Endothelial cell of umbilical vein (primary cell): ENCODE data around the gene PCBP4.

Source experiments
- EZH2 ChIP-seq: IDR thresholded peaks from 2 replicates; pipeline ENCODE4 v1.6.1; 2012; ENCODE audit warnings: borderline replicate concordance, low read depth, mild to moderate bottlenecking, moderate library complexity, low read length, inconsistent platforms; ENCODE audit not compliant: severe bottlenecking
- FOS ChIP-seq: IDR thresholded peaks from 2 replicates; pipeline ENCODE4 v1.6.1; 2011; ENCODE audit warnings: mild to moderate bottlenecking, low read length, moderate library complexity, borderline replicate concordance; ENCODE audit not compliant: insufficient read depth
- JUN ChIP-seq: IDR thresholded peaks from 2 replicates; pipeline ENCODE4 v1.6.1; 2011; ENCODE audit warnings: borderline replicate concordance, low read depth; ENCODE audit not compliant: insufficient read length, insufficient read depth
- POLR2A ChIP-seq: IDR thresholded peaks from 2 replicates; pipeline ENCODE4 v1.6.1; 2012; ENCODE audit warnings: low read depth, mild to moderate bottlenecking, control low read depth, low read length
- POLR2AphosphoS5 ChIP-seq: IDR thresholded peaks from 2 replicates; pipeline ENCODE4 v1.6.1; 2012; ENCODE audit warnings: low read depth, mild to moderate bottlenecking, control low read depth, low read length, moderate library complexity; ENCODE audit not compliant: insufficient read depth
- TF ChIP-seq, protein P1 (sequence below), 2 donors: IDR thresholded peaks; 1 replicate in 1 of 2; 2 replicates in 1 of 2; pipeline ENCODE4 v1.5.1; 2011; ENCODE audit warnings: low read length in 2 of 2, mild to moderate bottlenecking in 2 of 2, moderate library complexity in 2 of 2, control low read depth in 1 of 2, inconsistent platforms in 1 of 2, low read depth in 1 of 2; ENCODE audit not compliant: insufficient read depth in 1 of 2; ENCODE audit errors: extremely low read depth in 1 of 2
- TF ChIP-seq, protein P2 (sequence below): IDR thresholded peaks from 2 replicates; pipeline ENCODE4 v1.6.1; 2011; ENCODE audit not compliant: insufficient read depth, insufficient read length

DNA sequence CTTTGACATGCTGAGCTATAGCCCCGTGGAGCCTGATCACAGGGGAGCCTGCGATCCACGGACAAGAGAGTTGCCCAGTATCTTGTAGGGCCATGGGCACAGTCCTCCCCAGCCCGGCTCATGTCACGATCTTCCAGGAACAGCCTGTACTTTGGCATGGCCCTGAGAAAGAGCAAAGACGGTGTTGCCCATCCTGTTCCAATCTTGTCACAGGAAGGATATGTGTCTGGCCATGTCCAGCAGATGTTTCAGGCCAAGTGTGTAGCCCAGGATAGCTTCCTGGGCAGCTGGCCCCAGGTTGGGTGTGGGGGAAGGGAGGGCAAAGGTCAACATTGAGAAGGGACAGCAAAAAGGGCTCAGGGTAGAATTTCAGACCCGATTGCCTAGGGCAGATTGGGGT is 45.4 kb upstream of the PCBP4 start:
- TF ChIP-seq, protein P1, sequence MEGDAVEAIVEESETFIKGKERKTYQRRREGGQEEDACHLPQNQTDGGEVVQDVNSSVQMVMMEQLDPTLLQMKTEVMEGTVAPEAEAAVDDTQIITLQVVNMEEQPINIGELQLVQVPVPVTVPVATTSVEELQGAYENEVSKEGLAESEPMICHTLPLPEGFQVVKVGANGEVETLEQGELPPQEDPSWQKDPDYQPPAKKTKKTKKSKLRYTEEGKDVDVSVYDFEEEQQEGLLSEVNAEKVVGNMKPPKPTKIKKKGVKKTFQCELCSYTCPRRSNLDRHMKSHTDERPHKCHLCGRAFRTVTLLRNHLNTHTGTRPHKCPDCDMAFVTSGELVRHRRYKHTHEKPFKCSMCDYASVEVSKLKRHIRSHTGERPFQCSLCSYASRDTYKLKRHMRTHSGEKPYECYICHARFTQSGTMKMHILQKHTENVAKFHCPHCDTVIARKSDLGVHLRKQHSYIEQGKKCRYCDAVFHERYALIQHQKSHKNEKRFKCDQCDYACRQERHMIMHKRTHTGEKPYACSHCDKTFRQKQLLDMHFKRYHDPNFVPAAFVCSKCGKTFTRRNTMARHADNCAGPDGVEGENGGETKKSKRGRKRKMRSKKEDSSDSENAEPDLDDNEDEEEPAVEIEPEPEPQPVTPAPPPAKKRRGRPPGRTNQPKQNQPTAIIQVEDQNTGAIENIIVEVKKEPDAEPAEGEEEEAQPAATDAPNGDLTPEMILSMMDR (IDR thresholded peaks at IDR 0.05; ENCODE audit: extremely low read depth in 1 of 2, insufficient read depth in 1 of 2, low read depth in 1 of 2, low read length in 2 of 2) = no peak
- TF ChIP-seq POLR2A = no peak
- TF ChIP-seq, protein P2, sequence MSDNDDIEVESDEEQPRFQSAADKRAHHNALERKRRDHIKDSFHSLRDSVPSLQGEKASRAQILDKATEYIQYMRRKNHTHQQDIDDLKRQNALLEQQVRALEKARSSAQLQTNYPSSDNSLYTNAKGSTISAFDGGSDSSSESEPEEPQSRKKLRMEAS = no peak
- TF ChIP-seq POLR2AphosphoS5 = no peak
- no peak for TF ChIP-seq JUN
- no peak for TF ChIP-seq EZH2
- TF ChIP-seq FOS = no peak
